ENCODE measurements around the gene ANGPTL7.
"Not testable (repeated sequence)": the region's sequence is repeated elsewhere in the genome, so short reads cannot be mapped to it uniquely, and the experiment has no call there.

Gene ANGPTL7

DNA sequence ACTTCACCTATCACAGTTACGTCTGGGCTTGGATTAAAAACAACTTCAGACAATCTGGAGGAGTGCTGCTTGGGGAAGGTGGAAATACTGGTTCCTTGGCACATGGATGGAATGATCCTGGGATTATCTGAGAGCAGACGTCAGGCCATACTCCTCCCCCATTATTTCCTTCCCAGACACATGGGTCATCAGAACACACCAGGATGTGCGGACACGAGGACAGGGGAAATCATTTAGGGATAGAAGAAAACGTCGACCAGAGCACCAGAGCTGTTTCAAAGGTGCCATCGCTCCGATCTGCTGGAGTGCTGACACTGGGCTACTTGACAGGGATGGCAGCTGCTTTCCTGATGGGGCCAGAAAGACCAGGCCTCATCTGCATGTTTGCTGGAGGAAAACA lies 31.8 kb upstream of the ANGPTL7 start:
- Histone ChIP-seq H3K36me3 (ENCODE audit: insufficient read depth, low read length) (no peaks in the 10 kb centered on the region; the same call in none of the 2 replicates), H3K4me1 (ENCODE audit: insufficient read depth, low read length) (peaks cover 3% of the 10 kb centered on the region; the same call in 1 of the 2 replicates), H3K9ac (ENCODE audit: low read depth, low read length) (no peak overlapping the region), H3K9me3 (ENCODE audit: control insufficient read depth, insufficient read depth, low read length) (no peaks in the 10 kb centered on the region)

GRCh38 chr1:11157867-11158266 lies 31.3 kb upstream of the ANGPTL7 start:
- Histone ChIP-seq H3K4me1 (ENCODE audit: insufficient read depth, low read length) (no peaks in the 10 kb centered on the region), H3K36me3 (ENCODE audit: insufficient read depth, low read length) (no peaks in the 10 kb centered on the region; the same call in none of the 2 replicates), H3K9me3 (ENCODE audit: control insufficient read depth, insufficient read depth, low read length) (no peaks in the 10 kb centered on the region), H3K9ac (ENCODE audit: low read depth, low read length) (no peak overlapping the region)

DNA sequence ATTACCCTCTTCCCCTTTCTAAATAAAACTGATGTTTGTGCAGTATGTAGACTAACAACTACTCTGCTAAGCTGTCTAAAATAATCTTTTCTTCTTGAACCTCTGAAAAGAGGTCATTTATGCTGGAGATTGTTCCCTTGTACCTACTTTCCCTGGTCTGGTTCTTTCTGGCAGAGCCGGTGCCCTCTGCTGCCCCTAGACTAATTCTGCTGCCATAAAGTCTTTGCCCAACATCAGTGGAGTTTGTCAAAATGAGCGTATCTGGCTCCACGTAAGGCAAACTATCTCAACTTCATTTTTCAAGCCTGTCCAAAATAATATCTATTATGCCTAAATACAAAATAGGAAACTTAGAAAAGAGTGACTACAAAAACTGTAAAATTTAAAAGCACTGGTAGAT lies 30.9 kb upstream of the ANGPTL7 start:
- H3K9ac ChIP-seq (ENCODE audit: low read depth, low read length): no peak overlapping the region
- no peaks in the 10 kb centered on the region; the same call in none of the 2 replicates for H3K36me3 ChIP-seq (ENCODE audit: insufficient read depth, low read length)
- no peaks in the 10 kb centered on the region for H3K4me1 ChIP-seq (ENCODE audit: insufficient read depth, low read length)
- H3K9me3 ChIP-seq (ENCODE audit: control insufficient read depth, insufficient read depth, low read length): no peaks in the 10 kb centered on the region

DNA sequence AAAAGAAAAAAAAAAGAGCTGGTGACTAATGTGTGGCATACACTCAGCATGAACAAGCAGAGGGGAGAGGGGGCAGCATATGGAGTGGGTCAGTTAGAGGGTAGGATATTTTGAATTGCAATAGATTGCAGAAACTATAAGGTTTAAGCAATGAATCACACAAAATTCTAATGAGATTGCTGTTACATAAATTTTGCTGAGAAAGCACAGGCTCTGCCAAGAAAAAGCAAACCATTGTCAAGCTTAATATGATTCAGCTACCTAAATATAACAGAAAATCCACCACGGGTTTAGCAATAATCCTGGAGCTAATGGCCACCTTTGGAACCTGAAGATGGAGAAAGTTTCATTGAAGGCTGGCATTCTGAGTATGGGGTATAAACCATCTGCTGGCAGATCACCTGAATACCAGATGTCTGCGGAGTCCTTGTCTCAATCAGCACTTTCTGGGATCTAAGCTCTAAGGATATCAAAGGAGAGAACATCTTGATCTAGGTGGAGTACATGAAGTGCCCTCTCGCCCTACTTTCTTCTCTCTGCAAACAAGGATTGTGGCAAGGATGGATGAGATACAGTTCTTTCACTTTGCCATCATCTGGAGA lies 30.3 kb upstream of the ANGPTL7 start:
- Histone ChIP-seq H3K9me3 (ENCODE audit: control insufficient read depth, insufficient read depth, low read length) (no peaks in the 10 kb centered on the region), H3K36me3 (ENCODE audit: insufficient read depth, low read length) (no peaks in the 10 kb centered on the region; the same call in none of the 2 replicates), H3K4me1 (ENCODE audit: insufficient read depth, low read length) (no peaks in the 10 kb centered on the region), H3K9ac (ENCODE audit: low read depth, low read length) (no peak overlapping the region)

GRCh38 chr1:11162752-11163151 lies 26.4 kb upstream of the ANGPTL7 start:
- not testable (repeated sequence) for H3K36me3 ChIP-seq (ENCODE audit: insufficient read depth, low read length); H3K9ac ChIP-seq (ENCODE audit: low read depth, low read length); H3K4me1 ChIP-seq (ENCODE audit: insufficient read depth, low read length); H3K9me3 ChIP-seq (ENCODE audit: control insufficient read depth, insufficient read depth, low read length)

DNA sequence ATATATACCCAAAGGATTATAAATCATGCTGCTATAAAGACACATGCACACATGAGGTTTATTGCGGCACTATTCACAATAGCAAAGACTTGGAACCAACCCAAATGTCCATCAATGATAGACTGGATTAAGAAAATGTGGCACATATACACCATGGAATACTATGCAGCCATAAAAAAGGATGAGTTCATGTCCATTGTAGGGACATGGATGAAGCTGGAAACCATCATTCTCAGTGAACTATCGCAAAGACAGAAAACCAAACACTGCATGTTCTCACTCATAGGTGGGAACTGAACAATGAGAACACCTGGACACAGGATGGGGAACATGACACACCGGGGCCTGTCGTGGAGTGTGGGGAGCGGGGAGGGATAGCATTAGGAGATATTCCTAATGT lies 22.4 kb upstream of the ANGPTL7 start:
- H3K9me3 ChIP-seq (ENCODE audit: control insufficient read depth, insufficient read depth, low read length); H3K36me3 ChIP-seq (ENCODE audit: insufficient read depth, low read length); H3K4me1 ChIP-seq (ENCODE audit: insufficient read depth, low read length); H3K9ac ChIP-seq (ENCODE audit: low read depth, low read length): not testable (repeated sequence)

DNA sequence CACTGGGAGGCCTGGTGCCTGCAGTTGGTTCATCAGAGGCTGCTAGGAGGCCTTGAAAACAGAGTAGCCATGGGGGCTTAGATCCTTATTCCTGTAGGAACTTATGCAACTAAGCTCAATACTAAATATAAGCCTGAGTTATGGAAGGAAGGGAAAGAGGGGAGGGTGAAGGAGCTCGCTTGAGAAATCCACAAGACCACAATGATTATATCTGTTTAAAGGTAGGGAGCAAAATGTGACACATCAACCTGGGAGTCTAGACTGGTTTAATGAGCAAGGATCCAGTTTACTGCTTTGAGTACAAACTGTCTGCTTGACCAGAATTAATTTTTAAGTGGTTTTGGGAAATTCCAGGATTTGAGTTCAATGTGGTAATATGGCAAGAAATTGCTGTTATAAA lies 20.4 kb upstream of the ANGPTL7 start:
- Histone ChIP-seq H3K9me3 (ENCODE audit: control insufficient read depth, insufficient read depth, low read length) (no peaks in the 10 kb centered on the region), H3K36me3 (ENCODE audit: insufficient read depth, low read length) (no peaks in the 10 kb centered on the region), H3K4me1 (ENCODE audit: insufficient read depth, low read length) (no peaks in the 10 kb centered on the region), H3K9ac (ENCODE audit: low read depth, low read length) (no peak overlapping the region)

GRCh38 chr1:11169202-11169601 lies 20.0 kb upstream of the ANGPTL7 start:
- no peaks in the 10 kb centered on the region for H3K9me3 ChIP-seq (ENCODE audit: control insufficient read depth, insufficient read depth, low read length)
- H3K9ac ChIP-seq (ENCODE audit: low read depth, low read length): no peak overlapping the region
- no peaks in the 10 kb centered on the region for H3K36me3 ChIP-seq (ENCODE audit: insufficient read depth, low read length)
- H3K4me1 ChIP-seq (ENCODE audit: insufficient read depth, low read length): no peaks in the 10 kb centered on the region

DNA sequence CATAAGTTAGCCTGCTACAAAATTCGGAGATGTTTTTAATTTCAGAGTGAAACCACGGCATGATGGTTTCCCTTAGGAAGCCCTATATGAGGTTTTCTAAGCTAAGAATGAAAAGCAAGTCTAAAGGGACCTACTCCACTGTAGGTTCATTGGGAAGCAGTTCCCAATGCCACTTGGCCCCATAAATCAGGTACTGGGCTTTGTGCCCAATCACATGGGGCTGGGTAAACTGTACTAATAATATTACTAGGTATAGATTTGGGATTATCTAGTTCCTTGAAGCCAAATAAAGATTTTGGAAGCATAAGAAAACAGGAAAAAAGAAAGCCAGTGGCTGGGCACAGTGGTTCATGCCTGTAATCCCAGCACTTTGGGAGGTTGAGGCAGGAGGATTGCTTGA lies 19.1 kb upstream of the ANGPTL7 start:
- no peak overlapping the region for H3K9ac ChIP-seq (ENCODE audit: low read depth, low read length)
- no peaks in the 10 kb centered on the region for H3K9me3 ChIP-seq (ENCODE audit: control insufficient read depth, insufficient read depth, low read length)
- no peaks in the 10 kb centered on the region for H3K36me3 ChIP-seq (ENCODE audit: insufficient read depth, low read length)
- no peaks in the 10 kb centered on the region for H3K4me1 ChIP-seq (ENCODE audit: insufficient read depth, low read length)

DNA sequence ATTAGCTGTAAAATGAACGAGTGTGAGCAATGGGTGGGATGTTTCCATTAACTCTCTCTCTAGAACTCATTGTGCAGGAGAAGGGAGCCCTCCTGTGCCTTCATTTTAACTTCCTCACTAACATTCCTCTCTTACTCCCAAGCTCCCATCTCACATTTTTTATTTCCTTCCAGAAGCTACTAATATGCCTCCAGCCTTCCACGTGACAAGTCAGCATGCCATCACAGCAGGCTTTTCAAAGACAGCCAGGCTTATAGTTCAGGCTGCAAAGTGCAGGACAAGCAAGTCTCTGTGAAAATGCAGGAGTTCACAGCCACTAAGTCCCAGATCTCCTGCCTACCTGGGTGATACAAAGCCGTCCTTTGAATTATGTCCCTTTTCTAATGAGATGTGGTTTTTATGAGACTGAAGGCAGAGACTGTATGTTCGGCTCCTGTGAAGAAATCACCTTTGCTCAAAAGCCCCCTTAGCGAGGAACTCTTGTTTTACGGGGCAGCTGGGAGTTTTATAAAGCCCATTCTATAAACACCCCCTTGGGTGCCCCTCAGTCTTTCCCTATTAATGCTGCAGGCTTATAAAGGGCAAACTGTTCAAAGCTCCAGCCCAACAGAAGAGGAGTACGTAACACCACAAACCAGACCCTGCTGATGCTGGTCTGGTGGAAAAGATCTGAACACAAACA lies 14.8 kb upstream of the ANGPTL7 start:
- H3K36me3 ChIP-seq (ENCODE audit: insufficient read depth, low read length): no peaks in the 10 kb centered on the region; the same call in 1 of the 2 replicates
- H3K9ac ChIP-seq (ENCODE audit: low read depth, low read length): no peak overlapping the region
- no peaks in the 10 kb centered on the region for H3K4me1 ChIP-seq (ENCODE audit: insufficient read depth, low read length)

GRCh38 chr1:11175461-11175860 lies 13.7 kb upstream of the ANGPTL7 start:
- H3K4me1 ChIP-seq (ENCODE audit: insufficient read depth, low read length): no peaks in the 10 kb centered on the region
- H3K36me3 ChIP-seq (ENCODE audit: insufficient read depth, low read length): no peaks in the 10 kb centered on the region; the same call in 1 of the 2 replicates
- no peak overlapping the region for H3K9ac ChIP-seq (ENCODE audit: low read depth, low read length)
- H3K9me3 ChIP-seq (ENCODE audit: control insufficient read depth, insufficient read depth, low read length): no peaks in the 10 kb centered on the region

More for the DNA sequence above, 14.8 kb upstream of the ANGPTL7 start:
- H3K9me3 ChIP-seq (ENCODE audit: control insufficient read depth, insufficient read depth, low read length): no peaks in the 10 kb centered on the region

- H3K36me3 ChIP-seq (ENCODE audit: insufficient read depth, low read length): no peaks in the 10 kb centered on the region; the same call in 1 of the 2 replicates
- no peaks in the 10 kb centered on the region for H3K4me1 ChIP-seq (ENCODE audit: insufficient read depth, low read length)
- no peaks in the 10 kb centered on the region for H3K9me3 ChIP-seq (ENCODE audit: control insufficient read depth, insufficient read depth, low read length)
- H3K9ac ChIP-seq (ENCODE audit: low read depth, low read length): no peak overlapping the region
Measured at GRCh38 chr1:11176081-11176706, 13.0 kb upstream of the ANGPTL7 start.

DNA sequence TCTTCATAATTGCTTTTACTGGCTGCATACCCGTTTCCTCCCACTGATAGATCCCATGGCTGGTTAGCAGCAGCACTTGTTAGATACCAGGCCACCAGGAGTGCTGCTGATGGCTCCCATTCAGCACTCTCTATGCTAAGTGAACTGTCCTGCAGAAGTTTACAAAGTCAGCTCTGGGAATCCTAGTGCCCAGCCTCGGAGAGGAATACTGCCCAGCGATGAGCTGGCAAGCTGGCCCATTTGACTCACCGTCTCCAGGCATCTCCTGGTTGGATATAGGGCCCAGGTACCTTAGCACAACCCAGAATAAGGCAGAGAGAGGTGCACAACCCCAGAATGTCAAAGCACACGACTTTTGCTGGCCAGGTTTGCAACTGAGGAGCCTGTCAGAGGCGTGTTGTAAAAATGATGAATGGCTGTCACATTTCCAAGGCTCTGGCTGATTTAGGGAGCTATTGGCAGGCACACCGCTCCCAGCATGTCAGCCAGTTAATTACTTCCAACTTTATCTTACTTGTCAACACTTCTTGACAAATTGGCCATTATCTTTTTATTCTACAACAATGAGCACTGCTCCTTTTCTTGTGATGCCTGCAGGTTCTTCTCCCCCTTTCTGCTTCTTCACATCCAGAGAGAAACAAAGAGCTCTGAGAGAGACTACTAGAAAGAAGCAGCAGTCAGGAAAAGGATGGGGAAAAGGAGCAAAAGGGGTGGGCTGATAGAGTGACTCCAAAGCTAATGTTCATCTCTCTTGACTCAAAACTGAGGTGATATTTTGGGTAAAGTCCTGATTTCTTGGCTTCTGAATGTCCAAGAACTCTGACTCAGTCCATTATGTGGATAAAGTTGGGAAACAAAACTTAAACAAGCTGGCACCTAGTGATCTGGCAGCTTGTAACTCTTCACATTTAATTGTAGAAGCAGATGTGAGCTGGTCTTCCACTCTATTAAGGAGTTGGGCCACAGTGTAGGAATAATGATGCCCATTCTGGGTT lies 10.8 kb upstream of the ANGPTL7 start:
- Histone ChIP-seq H3K9me3 (ENCODE audit: control insufficient read depth, insufficient read depth, low read length) (no peaks in the 10 kb centered on the region), H3K9ac (ENCODE audit: low read depth, low read length) (no peak overlapping the region), H3K4me1 (ENCODE audit: insufficient read depth, low read length) (no peaks in the 10 kb centered on the region), H3K36me3 (ENCODE audit: insufficient read depth, low read length) (no peaks in the 10 kb centered on the region; the same call in 1 of the 2 replicates)

GRCh38 chr1:11179125-11179524 lies 10.0 kb upstream of the ANGPTL7 start:
- H3K9me3 ChIP-seq (ENCODE audit: control insufficient read depth, insufficient read depth, low read length): no peaks in the 10 kb centered on the region
- no peaks in the 10 kb centered on the region for H3K4me1 ChIP-seq (ENCODE audit: insufficient read depth, low read length)
- no peak overlapping the region for H3K9ac ChIP-seq (ENCODE audit: low read depth, low read length)
- H3K36me3 ChIP-seq (ENCODE audit: insufficient read depth, low read length): no peaks in the 10 kb centered on the region; the same call in 1 of the 2 replicates

All from ES-I3 (cell line).